Chondrocyte (in vitro differentiated cells): ENCODE data around the gene SMURF2. TPM values are rescaled to one million over a fixed set of nuclear protein-coding genes. Genes with fewer than 3 reads are reported as not detected.

ENCODE experiments used
- DNase-seq: peaks from one replicate; pipeline ENCODE4 v3.0.0; 2021; ENCODE audit warnings: mixed read lengths, low spot score
- H3K27ac Mint-ChIP-seq: one replicate; pipeline ENCODE4 v1.8.0; 2021; ENCODE audit warnings: mild to moderate bottlenecking, moderate library complexity, mixed read lengths; ENCODE audit not compliant: unreplicated experiment
- H3K27me3 Mint-ChIP-seq: 2 replicates; pipeline ENCODE4 v1.8.0; 2021; ENCODE audit warnings: low read depth, mixed read lengths
- H3K36me3 Mint-ChIP-seq: 2 replicates; pipeline ENCODE4 v1.8.0; 2021; ENCODE audit warnings: low read depth, mixed read lengths
- H3K4me1 Mint-ChIP-seq: 2 replicates; pipeline ENCODE4 v1.8.0; 2021; ENCODE audit warnings: low read depth, mild to moderate bottlenecking, mixed read lengths
- H3K4me3 Mint-ChIP-seq: one replicate; pipeline ENCODE4 v1.8.0; 2021; ENCODE audit warnings: mild to moderate bottlenecking, moderate library complexity, mixed read lengths; ENCODE audit not compliant: unreplicated experiment
- H3K9me3 Mint-ChIP-seq: 2 replicates; pipeline ENCODE4 v1.8.0; 2021; ENCODE audit warnings: low read depth, mixed read lengths
- CTCF ChIP-seq: fragments of 200-600 bp; sonication (generic); IDR thresholded peaks from 2 replicates; pipeline ENCODE4 v1.5.0; 2021; ENCODE audit warnings: antibody characterized with exemption, mild to moderate bottlenecking, moderate library complexity
- total RNA-seq: library from RNA; stranded (reverse); gene quantifications from 3 replicates; pipeline ENCODE4 v1.2.1, GENCODE V29; 2021

SMURF2 gene
- total RNA-seq, 1 donor from 2014 or later = 36.2 TPM

- no peak overlapping the region for H3K27ac Mint-ChIP-seq
- no peaks in the 10 kb centered on the region for H3K36me3 Mint-ChIP-seq
- peaks cover 26% of the 10 kb centered on the region for H3K4me1 Mint-ChIP-seq
- no peaks in the 10 kb centered on the region for H3K9me3 Mint-ChIP-seq
- H3K27me3 Mint-ChIP-seq = no peaks in the 10 kb centered on the region
- no peak overlapping the region for H3K4me3 Mint-ChIP-seq
- no peak for TF ChIP-seq CTCF
- DNase-seq = no peak
These were observed 25.9 kb upstream of the SMURF2 start for GRCh38 chr17:64687961-64688360.

- H3K27me3 Mint-ChIP-seq = no peaks in the 10 kb centered on the region
- no peaks in the 10 kb centered on the region for H3K9me3 Mint-ChIP-seq
- no peak overlapping the region for H3K4me3 Mint-ChIP-seq
- H3K36me3 Mint-ChIP-seq = no peaks in the 10 kb centered on the region
- no peak for DNase-seq
- peaks cover 32% of the 10 kb centered on the region for H3K4me1 Mint-ChIP-seq
- no peak for TF ChIP-seq CTCF
- peak overlapping the region; percentile 33 for H3K27ac Mint-ChIP-seq
These were observed 25.3 kb upstream of the SMURF2 start for GRCh38 chr17:64687376-64687775.

GRCh38 chr17:64686705-64687104, 24.6 kb upstream of the SMURF2 start:
- H3K27me3 Mint-ChIP-seq = no peaks in the 10 kb centered on the region
- H3K4me3 Mint-ChIP-seq = no peak overlapping the region
- H3K36me3 Mint-ChIP-seq = no peaks in the 10 kb centered on the region
- no peak for TF ChIP-seq CTCF
- no peak overlapping the region for H3K27ac Mint-ChIP-seq
- H3K4me1 Mint-ChIP-seq = peaks cover 39% of the 10 kb centered on the region
- DNase-seq = no peak
- no peaks in the 10 kb centered on the region for H3K9me3 Mint-ChIP-seq

- H3K4me1 Mint-ChIP-seq = peaks cover 40% of the 10 kb centered on the region
- no peak for DNase-seq
- no peaks in the 10 kb centered on the region for H3K9me3 Mint-ChIP-seq
- no peaks in the 10 kb centered on the region for H3K36me3 Mint-ChIP-seq
- no peak overlapping the region for H3K27ac Mint-ChIP-seq
- H3K27me3 Mint-ChIP-seq = no peaks in the 10 kb centered on the region
- no peak overlapping the region for H3K4me3 Mint-ChIP-seq
- TF ChIP-seq CTCF = no peak
These were observed 23.6 kb upstream of the SMURF2 start for GRCh38 chr17:64685705-64686104.

GRCh38 chr17:64683796-64684195, 21.7 kb upstream of the SMURF2 start:
- Mint-ChIP-seq H3K4me3 (no peak overlapping the region), H3K27ac (peak overlapping the region; percentile 73), H3K27me3 (no peaks in the 10 kb centered on the region), H3K4me1 (peaks cover 55% of the 10 kb centered on the region), H3K36me3 (no peaks in the 10 kb centered on the region), H3K9me3 (no peaks in the 10 kb centered on the region)
- no peak for DNase-seq
- no peak for TF ChIP-seq CTCF
